NCI-H526 treated with DMSO at 0.1 percent for 48 hours (cell line): ENCODE measurements around the gene LAMA2.
"Not testable (repeated sequence)": the region's sequence is repeated elsewhere in the genome, so short reads cannot be mapped to it uniquely, and the experiment has no call there.

Source experiments
- DNase-seq: peaks from one replicate; lab custom pipeline; 2025; lab: John Stamatoyannopoulos, UW

Gene LAMA2

DNA sequence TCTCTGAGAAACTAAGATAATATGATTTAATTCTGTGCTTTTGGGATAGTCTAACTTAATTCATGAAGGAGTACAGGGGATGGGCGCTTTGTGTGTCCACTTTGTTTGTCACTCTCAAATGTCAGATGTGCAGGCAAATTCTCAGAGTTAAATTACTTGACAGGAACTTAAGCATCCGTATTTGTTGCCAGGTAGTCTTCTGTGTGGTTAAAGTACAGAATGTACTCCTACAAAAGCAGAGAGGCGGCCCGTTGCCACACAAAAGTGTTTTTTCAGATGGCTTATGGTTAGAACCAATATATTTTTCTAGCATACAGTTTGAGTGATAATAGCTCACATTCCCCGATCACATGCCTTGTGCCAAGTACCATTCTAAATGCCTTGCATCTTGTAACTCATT lies 234.4 kb downstream of the LAMA2 start:
- DNase-seq: no peak

DNA sequence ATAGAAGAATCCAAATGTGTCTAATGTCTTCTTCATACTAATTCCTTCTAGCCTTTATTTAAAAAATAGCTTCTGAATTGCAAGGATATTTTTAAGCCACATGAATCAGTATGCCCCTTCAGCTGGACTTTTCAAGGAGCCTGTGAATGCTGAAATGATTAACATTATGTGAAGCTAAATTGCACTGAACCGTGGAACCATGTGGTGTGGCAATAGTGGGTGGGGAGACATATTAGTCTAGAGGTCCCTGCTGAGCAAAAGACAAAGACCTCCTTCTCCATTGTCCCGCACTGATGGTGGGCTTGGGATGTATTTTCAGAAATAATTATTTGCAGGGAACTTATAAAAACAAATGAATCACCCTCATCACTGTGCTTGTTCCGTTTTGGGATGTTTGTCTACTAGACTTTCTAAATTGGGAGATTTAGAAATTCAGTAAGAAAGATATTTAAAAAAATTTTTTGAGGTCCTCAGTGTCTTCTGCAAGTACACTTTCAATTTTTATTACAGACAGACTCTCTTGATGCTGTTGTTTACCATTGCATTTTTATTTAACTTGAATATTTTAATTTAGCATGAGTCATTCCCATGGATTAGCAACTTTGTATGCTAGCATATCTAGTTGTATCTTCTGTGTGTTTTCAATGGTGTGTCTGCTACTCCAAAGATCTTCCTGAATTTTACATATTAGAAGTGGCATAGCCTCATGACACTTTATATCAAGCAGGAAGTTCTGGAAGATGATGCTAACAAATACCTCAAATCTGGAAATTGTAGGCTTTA lies 238.1 kb downstream of the LAMA2 start:
- no peak for DNase-seq

DNA sequence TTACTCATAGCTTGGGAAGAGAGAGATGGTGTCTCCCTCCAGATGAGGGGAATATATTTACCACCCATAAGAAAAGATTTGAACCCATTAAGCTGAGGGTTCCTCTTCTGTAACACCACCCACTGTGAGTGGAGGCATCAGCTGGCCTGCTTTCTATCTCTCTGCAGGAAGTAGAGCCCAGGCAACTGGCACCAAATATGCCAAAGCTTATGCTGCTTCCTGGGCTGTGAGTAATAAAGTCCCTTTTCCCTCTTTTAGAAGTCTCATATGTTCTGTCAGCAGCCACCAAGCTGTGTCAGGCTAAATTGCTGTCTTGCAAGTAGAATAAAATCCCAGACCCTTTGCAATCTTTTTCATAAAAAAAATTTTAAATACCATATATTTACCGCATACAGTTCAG lies 241.4 kb downstream of the LAMA2 start:
- DNase-seq: no peak

DNA sequence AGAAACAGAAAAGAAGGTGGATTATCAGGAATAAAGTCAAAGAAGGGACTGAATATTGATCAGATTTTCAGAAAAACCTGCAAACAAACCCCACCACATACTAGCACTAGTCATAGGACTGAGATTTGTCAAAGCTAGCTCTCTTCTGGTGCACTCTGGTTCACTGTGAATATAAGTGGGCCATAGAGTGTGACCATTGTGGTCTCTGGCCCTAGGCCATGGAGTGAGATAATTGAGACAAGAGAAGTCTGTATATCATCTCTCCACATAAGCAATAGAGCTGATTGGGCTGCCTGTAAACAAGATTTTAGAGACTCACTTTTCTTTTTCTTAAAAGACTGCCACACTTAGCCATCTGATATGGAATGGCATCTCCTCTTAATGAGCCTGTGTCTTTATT lies 247.2 kb downstream of the LAMA2 start:
- no peak for DNase-seq

DNA sequence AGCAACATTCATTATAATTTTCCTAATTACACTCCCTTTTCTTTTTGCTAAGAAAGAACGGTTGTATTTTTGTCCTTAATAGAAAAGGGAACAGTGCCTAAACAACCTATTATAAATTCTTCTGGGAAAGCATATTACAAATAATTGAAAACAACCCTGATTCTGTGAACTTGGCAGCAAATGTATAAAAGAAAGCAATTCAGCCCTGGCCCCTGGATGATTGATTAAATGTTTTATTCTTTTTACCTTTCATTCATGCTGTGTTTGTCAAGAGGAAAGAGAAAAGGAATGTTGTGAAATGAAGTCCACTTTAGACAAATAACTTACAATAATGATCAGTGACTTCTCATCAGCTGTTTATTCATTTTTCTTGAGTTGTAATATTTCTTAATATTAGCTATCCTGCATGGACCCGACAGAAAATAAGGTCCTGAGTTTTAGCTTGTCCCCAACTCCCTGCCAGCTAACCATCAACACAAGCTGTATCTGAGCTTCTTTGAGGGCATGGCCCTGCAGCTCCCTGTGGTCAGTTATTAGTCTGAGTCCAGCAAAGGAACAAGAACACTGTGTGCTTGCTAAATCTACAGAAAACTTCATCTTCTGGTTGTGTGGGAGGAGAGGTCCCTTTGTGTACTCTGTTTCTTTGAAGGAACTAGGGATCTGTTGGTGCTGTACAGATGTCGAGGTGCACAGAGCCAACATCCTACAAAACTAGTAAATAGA lies 248.2 kb downstream of the LAMA2 start:
- DNase-seq: no peak

DNA sequence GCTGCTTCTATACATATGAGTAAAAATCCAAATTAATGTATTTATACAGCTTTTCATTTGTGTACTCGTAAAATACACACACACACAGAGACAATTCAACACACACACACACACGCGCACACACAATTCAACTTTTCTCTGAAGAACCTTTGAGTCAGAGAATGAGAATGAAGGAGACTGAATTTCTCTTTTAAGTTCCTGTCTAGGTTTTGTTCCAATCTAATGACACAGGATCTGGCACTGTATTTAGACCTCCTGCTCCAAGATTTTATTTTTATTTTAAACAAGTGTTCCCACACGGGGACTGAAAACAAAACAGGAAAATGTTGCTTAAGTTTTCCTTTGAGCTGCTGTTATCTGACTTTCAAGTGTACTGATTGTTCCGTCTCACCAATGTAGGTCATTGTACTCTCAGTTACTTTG lies 250.8 kb downstream of the LAMA2 start:
- no peak for DNase-seq

DNA sequence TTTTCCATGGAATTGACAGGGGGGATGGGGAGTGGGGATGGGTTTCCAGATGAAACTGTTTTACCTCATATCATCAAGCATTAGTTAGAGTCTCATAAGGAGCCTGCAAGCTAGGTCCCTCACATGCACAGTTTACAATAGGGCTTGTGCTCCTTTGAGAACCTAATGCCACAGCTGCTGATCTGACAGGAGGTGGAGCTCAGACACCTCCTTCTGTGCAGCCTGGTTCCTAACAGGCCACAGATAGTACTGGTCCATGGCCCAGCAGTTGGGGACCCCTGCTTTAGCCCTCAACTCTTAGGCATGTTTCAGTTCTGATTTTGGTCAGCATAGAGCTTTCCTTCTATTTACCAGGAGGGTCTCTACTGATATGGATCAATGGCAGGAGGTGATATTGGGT lies 251.6 kb downstream of the LAMA2 start:
- no peak for DNase-seq

DNA sequence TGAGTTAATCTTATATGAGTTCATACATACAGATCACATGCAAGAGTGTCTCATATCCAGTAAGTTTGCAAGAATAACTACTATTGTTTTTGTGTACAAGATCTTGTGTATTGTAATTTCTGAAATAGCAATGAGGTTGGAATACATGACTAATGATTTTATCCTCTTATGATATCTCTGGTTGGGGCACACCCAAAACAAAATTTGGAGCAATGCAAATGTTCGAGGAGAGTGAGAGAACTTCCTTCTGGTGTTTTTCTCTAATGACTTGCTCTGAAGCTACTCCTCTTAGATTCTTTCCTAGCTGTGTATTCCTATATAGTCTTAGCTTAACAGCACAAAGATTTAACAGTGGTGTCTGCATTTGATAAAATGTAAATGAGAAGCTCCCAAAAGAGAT lies 252.5 kb downstream of the LAMA2 start:
- DNase-seq: no peak

DNA sequence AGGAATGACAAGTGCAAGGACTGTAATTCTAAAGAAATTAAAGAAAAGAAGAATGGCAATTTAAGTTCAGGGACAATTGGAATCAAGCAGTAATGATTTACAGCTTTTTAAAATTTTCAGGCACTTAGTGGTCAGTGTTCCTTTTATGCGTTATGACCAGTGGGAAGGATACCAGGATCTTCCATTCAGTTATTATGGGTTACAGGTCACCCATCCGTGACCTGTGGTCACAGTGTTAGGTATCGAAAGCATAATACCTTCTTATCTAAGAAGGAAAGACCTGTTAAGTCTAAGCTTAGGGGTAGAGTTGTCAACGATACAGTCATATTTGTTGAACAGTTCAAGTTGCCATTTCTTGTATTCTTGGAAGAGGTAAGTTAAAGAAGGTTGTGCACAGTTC lies 253.8 kb downstream of the LAMA2 start:
- DNase-seq: no peak

DNA sequence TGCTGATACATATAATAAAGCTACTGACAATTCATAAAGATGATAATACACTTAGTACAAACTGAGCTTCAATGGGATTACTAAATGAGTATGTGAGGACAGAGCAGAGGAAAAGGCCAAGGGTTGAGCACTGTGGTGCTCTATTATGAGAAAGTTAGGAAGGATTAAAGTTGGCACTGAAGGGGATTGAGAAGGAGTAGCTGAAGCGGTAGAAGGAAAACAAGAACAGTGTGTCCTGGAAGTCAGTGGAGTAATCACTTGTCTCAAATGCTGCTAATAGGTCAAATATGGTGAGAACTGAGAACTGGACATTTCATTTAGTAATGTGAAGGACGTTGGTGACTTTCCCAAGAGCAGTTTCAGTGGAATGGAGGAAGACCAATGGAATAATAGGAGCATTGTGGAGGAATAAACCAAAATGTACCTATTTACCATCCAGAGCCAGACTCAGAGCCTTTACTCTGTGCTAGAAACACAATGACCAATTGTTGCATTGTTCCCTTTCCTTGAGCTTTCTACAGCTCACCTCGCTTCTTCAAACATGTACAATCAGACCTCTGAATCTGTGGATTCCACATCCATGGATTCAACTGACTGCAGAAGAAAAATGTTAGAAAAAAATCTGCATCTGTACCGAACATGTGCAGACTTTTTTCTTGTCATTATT lies 255.9 kb downstream of the LAMA2 start:
- DNase-seq: no peak

DNA sequence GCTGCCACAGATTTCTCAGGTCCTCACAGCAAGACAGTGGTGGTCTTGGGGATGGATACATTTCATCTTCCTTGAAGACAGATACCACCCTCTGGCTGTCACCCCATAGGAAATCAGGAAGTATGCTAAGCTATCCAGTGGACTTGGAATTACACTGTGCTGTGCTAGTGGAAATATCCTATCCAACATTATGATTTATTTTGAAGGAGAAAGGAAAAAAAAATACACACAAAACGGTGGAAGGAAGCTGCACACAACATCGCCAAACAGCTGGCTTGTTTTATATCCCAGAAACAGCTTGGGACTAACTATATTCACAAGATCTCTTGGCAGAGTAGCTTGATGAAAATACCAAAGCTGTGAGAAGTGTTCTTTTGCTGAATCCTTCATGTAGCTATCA lies 257.6 kb downstream of the LAMA2 start:
- no peak for DNase-seq

DNA sequence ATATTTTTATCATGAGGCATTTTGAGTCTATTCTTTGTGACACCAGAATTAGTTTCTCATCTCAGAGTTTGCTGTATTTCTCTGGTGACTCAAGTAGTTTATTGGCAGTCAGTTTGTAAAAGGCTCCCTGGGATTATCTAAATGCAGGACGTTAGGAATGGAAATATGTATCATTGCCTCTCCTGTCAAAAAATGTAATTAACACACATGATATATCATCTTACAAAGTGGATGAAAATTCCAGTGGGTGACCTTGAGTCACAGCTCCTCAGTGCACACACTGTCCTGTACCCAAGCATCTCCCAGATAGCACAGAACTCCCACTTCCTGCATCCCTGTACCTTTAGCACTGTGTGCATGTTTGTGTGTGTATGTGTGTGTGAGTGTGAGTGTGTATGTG lies 258.6 kb downstream of the LAMA2 start:
- no peak for DNase-seq

DNA sequence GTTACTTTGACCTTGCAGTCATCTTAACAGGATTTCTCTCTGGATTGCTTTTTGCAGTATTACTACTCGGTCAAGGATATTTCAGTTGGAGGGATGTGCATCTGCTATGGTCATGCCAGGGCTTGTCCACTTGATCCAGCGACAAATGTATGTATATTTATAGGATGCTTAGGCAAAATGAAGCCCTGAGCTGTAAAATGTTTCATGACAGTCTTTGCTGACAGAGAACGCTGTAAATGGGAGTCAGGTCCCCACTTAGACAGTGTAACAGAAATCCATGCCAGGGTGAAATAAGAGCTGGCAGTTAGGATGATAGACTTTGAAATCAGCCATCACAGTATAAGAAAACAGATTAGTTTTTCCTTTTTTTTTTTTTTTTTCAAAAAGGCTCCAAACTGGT lies 264.0 kb downstream of the LAMA2 start:
- peak; percentile 89 for DNase-seq

DNA sequence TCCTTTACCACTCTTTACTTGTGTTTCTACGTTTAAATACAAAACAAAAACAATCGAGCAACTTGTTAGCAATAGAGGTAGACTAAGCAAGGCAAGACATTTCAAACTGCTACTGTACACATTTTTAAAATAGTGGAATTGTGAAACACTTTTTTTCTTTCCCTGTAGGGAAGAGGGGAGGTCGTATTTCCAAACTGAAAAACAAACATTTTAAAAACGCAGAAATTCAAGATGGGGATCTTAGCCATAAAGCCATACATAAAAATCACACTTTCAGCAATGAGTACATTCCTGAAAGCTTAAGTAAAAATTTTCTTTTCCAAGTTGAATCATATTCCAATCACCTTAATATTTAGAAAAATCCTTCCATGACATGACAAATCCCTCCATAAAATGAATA lies 267.6 kb downstream of the LAMA2 start:
- no peak for DNase-seq

DNA sequence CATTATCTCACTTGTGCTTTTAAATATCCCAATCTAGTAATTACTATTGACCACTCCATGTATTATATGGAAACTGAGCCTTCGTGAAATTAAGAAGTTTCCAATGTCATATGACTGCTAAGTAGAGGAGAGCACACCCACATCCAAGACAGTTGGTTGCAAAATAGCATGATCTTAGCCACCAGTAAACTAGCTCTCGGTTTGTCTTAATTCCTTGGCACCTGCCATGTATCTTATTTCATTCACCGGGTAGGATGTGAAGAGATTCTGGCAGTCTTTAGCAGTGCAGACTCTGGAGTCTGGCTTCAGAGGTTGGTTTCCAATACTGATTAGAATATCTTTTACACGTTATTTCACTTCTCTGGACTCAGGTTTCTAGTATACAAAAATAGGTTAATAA lies 270.3 kb downstream of the LAMA2 start:
- DNase-seq: no peak

DNA sequence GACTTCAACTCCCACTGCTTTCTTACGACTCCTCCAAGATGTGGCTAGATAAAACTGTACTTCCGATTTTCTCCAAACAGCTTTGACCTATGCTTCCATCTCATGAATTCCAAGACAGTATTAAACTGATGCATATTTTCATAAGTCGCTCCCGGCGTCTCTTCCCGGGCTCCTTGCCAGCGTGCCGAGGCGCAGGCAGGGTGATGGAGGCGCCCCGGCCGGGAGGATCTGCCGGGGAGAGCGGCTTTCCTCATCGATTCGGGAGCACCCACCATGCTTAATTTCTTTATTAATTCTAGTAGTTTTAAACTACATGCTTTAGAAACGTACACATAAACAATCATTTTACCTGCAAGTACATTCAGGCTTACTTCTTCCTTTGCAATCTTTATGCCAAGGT lies 276.3 kb downstream of the LAMA2 start:
- not testable (repeated sequence) for DNase-seq

DNA sequence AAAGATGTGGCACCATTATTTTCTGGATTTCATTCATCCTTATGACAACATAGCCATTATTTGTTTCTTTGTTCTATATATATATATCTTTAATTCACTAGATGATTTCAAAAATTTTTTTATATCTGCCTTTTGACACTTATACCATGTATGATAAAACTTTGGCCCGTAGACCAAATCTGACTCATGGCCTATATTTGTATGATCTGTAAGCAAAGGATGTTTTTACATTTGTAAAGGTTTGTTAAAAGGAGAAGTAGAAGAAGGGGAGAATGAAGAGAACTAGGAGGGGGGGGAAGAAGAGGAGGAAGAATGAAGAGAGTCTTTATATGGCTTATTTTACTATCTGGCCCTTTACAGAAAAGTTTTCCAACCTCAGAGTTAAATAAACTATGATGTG lies 279.7 kb downstream of the LAMA2 start:
- no peak for DNase-seq

DNA sequence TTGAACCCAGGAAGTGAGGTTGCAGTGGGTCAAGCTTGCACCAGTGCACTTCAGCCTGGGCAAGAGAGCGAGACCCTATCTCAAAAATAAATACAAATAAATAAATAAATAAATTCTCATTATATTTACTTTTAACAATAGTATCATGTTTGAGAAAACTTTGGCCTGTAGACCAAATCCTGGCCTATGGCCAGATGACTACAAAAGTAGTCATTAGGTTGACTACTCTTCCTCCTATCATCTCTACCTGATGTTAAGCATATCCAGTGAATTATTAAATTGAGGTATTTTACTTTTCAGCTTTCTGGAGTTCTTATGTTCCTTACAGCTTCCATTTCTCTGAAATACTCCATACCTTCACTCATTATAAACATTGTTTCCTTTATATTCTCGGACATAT lies 280.6 kb downstream of the LAMA2 start:
- DNase-seq: no peak

DNA sequence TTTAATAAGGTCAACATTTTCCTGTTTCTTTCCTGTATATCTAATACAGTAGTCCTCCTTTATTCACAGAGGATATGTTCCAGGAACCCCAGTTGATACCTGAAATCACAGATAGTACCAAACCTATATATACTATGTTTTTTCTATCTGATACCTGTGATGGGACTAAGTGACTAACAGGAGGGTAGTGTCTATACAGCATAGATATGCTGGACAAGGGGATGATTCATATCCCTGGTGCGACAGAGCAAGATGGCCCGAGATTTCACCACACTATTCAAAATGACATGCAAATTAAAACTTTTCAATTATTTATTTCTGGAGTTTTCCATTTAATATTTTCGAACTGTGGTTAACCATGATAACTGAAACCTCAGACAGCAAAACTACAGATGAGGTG lies 281.1 kb downstream of the LAMA2 start:
- DNase-seq: no peak

DNA sequence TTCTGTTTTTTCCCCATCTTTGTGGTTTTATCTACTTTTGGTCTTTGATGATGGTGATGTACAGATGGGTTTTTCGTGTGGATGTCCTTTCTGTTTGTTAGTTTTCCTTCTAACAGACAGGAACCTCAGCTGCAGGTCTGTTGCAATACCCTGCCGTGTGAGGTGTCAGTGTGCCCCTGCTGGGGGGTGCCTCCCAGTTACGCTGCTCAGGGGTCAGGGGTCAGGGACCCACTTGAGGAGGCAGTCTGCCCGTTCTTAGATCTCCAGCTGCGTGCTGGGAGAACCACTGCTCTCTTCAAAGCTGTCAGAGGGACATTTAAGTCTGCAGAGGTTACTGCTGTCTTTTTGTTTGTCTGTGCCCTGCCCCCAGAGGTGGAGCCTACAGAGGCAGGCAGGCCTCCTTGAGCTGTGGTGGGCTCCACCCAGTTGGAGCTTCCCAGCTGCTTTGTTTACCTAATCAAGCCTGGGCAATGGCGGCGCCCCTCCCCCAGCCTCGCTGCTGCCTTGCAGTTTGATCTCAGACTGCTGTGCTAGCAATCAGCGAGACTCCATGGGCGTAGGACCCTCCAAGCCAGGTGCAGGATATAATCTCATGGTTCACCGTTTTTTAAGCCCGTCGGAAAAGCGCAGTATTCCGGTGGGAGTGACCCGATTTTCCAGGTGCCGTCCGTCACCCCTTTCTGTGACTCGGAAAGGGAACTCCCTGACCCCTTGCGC lies 289.5 kb downstream of the LAMA2 start:
- not testable (repeated sequence) for DNase-seq

DNA sequence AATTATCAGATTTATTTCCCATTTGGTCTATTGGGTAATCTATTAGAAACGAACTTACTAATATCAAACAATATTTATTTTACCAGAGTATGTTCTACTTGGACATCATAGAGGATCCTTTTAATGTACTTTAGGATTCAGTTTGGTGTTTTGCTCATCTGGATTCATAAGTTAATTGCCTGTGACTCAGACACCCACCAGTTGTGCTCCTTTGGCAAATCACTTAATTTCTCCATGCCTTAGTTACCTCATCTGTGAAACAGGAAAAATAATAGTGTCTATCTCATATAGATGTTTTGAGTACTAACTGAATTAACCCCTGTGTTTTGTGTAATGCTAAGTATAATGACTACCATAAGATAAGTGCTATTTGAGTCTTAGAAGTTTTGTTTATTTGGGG lies 292.1 kb downstream of the LAMA2 start:
- DNase-seq: no peak

DNA sequence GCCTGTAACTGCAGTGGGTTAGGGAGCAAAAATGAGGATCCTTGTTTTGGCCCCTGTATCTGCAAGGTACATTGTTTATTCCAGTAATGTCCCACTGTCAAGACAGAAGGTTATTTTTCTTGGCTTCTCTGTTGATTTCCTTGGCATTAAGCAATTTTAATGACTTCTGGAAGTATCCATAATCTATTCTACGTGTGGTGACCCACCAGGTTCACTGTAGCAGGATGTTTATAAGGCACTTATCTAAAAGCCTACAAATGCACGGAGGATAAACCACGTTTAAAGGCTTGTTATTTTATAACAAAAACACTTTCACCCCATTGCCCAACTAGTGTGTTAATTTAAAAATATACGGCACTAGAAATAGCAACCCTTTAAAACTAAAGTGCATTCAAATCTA lies 294.9 kb downstream of the LAMA2 start:
- no peak for DNase-seq

DNA sequence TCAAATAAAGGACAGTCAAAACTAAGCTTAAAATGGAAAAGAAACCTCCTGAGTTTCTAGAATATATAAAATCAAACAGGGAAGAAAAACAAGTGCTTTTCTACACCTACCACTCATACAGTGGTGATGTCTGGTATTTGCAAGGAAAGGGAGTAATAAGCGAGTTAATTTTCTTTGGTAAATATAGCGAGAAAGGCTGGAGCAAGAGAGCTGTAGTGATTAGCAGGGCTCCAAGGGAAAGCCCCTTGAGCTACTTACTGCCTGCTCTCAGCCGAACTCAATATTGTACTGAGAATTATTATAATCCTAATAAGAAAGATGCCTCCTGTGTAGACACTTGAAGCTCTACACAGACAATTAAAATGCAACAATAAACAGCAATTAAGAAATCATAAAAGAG lies 296.3 kb downstream of the LAMA2 start:
- DNase-seq: no peak
